Measurements from ENCODE around the gene COA5.

Gene COA5

DNA sequence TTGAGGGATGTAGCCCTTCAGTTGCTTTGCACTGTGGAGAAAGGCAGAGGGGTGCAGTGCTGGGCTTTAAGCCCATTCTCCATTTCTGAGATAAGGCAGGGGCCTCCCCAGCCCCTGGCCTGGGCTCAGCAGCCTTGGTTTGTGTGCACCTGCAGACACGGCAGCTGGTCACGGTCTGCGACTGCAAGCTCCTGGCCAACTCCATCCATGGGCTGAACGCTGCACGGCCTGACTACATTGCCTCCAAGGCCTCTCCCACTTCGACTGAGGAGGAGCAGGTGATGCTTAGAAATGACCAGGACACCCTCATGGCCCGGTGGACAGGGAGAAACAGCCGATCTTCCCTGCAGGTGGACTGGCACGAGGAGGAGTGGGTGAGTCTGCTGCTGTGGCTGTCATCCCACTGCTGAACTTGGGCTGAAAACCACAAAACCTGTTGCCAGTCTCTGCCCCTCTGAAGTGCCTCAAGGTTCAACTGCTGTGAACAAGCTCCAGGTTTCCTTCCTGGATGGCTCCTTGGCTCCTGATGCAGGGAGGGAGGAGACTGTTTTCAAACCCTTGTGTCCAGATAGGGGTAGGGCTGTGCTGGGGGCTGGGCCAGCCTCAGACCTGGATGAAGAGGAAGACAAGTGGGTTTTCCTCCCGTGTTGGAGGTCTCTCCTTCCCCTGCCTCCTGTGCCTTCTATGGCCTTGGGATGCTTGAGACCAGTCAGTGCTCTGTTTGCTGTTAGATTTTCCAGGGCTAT is 54.0 kb downstream of the COA5 start:
- no peak for DNase-seq (ENCODE audit: low read depth in 4 of 4, low spot score in 1 of 4)

DNA sequence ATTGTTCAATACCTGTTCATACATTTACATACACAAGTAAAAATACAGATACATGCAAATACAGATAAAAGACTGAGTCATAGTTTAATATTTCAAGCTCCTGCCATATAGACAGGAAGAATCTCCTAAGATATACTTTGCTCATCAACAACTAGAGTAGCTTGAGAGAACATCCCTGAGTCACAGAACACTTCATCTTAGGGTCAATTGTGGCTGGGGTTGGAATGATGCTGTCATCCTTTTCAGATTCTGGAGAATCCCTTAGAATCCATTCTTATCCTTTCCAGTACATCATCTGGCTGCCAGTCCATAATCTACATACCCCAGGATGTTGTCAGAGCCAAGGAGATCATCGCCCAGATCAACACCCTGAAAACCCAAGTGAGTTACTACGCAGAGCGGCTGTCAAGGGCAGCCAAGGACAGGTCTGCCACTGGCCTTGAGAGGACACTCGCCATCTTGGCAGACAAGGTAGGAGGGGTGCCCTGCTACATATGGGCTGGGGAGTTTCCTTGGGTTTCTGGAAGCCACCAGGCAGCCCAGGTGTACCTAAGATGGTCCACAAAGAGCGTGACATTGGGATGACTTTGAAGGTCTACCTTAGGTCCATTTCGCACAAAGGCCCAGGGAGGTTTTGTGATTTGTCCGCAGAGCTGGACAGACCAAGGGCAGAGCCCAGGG is 55.7 kb downstream of the COA5 start:
- DNase-seq (ENCODE audit: low read depth in 4 of 4, low spot score in 1 of 4) = no peak

DNA sequence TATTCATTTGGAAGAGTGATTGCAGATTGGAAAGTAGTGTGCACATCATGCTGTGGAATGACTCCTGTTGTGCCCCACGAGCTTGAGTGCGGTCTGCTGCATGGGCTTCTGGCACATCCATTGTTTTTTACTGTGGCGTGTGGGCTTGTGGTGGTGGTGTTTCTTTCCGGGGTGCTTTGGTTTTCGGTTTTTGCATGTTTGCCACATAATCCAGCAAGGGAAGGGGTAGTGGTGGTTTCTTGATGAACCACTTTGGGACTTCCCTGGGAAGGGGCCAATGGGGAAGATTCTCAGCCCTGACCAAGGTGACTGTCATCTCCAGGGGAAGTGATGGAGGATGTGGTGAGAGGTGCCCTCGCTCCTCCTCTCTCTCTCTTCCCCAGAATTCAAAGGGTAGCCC is 57.0 kb downstream of the COA5 start:
- peak in 1 of 4 experiments; percentile 28 for DNase-seq (ENCODE audit: low read depth in 4 of 4, low spot score in 1 of 4)

DNA sequence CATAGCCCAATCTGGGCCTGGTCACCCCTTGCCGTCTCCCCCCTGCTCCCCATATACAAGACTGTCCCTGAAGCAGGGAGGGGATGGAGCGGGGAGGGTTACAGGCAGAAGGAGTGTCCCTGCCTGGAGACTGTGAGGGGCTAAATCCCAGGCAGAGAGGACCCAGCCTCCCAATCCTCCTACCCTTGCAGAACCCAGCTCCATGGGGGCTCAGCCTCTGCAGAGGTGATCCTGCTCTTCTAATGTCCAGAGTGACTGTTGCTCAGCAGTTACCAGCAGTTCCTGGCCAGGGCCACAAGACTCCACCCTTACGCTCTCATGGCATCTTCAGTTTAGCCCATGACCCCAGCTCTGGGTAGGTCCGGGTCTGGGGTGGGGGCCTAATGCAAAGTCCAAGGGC is 58.1 kb downstream of the COA5 start:
- no peak for DNase-seq (ENCODE audit: low read depth in 4 of 4, low spot score in 1 of 4)
